BE2C (cell line): ENCODE data around the gene MELTF.

Source experiments
- DNase-seq: peaks from one replicate; pipeline ENCODE4 v3.0.0-alpha.2; 2020
- H3K27me3 ChIP-seq: fragments of 250-450 bp; sonication (Bioruptor Pico); 2 replicates; pipeline ENCODE4 v1.5.1; 2020; ENCODE audit warnings: mild to moderate bottlenecking
- H3K36me3 ChIP-seq: fragments of 250-450 bp; sonication (Bioruptor Pico); 2 replicates; pipeline ENCODE4 v1.5.1; 2020; ENCODE audit warnings: mild to moderate bottlenecking
- H3K4me1 ChIP-seq: fragments of 250-450 bp; sonication (Bioruptor Pico); 2 replicates; pipeline ENCODE4 v1.5.1; 2020
- H3K4me3 ChIP-seq: 2 replicates; pipeline ENCODE4 v1.5.1; 2011; ENCODE audit warnings: low read depth, low read length
- H3K9me3 ChIP-seq: fragments of 250-450 bp; sonication (Bioruptor Pico); 2 replicates; pipeline ENCODE4 v1.5.1; 2020
- CTCF ChIP-seq: IDR thresholded peaks from 2 replicates; pipeline ENCODE4 v1.5.1; 2012; ENCODE audit warnings: mild to moderate bottlenecking, low read depth, low read length

MELTF gene

DNA sequence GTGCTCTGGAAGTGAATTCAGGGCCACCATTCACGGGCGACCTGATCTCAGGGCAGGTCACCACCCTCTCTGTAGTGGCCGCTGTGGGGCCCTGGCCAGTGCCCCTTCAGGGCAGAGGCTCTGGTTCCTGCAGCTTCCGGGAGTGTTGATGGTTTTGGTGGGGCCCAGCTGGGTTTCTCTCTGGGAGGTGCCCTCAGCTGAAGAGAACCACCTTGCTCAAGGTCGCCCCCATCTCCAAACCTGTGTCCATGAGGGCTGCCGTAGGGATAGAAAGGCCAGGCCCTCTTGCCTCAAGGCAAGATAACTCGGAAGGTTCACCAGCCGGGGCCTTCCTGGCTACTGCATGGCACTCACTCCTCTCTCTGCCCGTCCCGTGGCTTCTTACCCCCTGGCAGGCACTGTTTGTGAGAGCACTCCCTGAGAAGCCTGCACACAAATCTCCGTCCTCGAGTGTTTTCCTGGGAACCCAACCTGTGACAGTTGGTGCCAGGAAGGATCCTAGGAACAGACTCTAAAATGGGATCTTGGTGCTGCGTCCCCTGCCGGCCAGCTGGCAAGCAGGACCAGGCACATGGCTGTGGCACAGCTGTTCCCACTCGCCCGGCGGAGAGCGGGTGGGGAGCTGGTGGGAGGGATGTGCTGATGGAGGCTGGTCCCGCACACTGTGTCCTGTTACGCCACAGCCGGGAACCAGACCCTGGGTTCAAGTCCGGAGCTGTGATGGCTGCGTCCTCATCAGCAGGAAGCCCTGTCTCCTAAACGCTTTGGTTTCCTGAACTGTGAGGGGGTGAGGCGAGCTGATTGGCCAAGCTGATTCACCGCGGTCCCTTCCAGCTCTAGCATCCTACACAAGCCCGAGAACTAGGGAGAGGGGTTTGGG is 37.8 kb downstream of the MELTF start:
- Histone ChIP-seq H3K36me3 (no peaks in the 10 kb centered on the region), H3K27me3 (no peaks in the 10 kb centered on the region), H3K4me1 (no peaks in the 10 kb centered on the region), H3K4me3 (no peak overlapping the region), H3K9me3 (no peaks in the 10 kb centered on the region)
- TF ChIP-seq CTCF = no peak
- no peak for DNase-seq

DNA sequence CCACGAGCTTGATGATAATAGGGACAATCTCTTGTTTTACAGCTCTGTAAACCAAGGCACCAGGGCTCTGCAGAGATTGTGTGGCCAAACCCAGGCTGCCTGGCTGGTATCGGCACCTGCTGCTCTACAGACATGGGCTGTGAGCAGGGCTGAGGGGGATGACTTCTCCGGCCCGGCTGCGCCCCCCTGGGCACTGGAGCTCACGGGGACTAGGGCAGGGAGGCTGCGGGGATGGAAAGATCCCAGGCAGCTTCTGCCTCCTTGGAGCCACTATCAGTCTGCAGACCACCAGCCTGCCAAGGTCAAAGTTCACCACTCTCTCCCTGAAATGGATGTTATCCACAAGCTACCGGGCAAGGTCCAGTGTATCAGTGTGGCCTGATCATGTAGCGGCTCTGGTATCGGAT is 39.0 kb downstream of the MELTF start:
- H3K9me3 ChIP-seq = no peaks in the 10 kb centered on the region
- no peak for DNase-seq

GRCh38 chr3:196989721-196990262 is 39.8 kb downstream of the MELTF start:
- DNase-seq = no peak
- no peak for TF ChIP-seq CTCF
- Histone ChIP-seq H3K4me3 (no peak overlapping the region), H3K9me3 (no peaks in the 10 kb centered on the region), H3K27me3 (no peaks in the 10 kb centered on the region), H3K4me1 (no peaks in the 10 kb centered on the region), H3K36me3 (no peaks in the 10 kb centered on the region)

More for the DNA sequence above, 39.0 kb downstream of the MELTF start:
- Histone ChIP-seq H3K4me3 (no peak overlapping the region), H3K36me3 (no peaks in the 10 kb centered on the region), H3K4me1 (no peaks in the 10 kb centered on the region), H3K27me3 (no peaks in the 10 kb centered on the region)
- TF ChIP-seq CTCF = no peak

GRCh38 chr3:196988241-196989029 is 41.2 kb downstream of the MELTF start:
- Histone ChIP-seq H3K27me3 (no peaks in the 10 kb centered on the region), H3K4me1 (no peaks in the 10 kb centered on the region), H3K9me3 (no peaks in the 10 kb centered on the region), H3K4me3 (no peak overlapping the region), H3K36me3 (no peaks in the 10 kb centered on the region)
- TF ChIP-seq CTCF = peak; percentile 45
- peak; percentile 38 for DNase-seq

DNA sequence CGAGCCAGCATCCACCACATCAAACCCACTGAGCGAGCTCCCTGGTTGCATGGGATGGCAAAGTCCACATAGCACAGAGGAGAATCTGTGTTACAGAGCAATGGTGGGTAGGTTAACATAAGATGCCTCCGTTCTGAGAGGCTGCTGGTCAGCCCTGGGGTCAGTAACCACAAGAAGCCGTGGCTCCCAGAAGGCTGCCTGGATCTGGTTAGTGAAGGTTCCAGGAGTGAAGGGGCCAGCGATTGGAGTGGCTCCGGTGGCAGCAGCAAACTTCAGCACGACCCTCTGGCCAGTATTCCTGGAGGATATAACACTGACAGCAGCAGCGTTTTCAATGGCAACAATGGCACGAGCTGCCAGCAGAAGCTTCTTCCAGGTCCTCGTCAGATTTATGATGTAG is 42.6 kb downstream of the MELTF start:
- DNase-seq = no peak
- H3K9me3 ChIP-seq = no peaks in the 10 kb centered on the region
- TF ChIP-seq CTCF = no peak
- no peak overlapping the region for H3K4me3 ChIP-seq
- H3K27me3 ChIP-seq = no peaks in the 10 kb centered on the region
- no peaks in the 10 kb centered on the region for H3K36me3 ChIP-seq
- no peaks in the 10 kb centered on the region for H3K4me1 ChIP-seq
